H1 (cell line): Measurements from ENCODE around the gene TACR2. TPM values are rescaled to one million over a fixed set of nuclear protein-coding genes. Genes with fewer than 3 reads are reported as not detected.

Experiments
- CTCF ChIA-PET: fragments of 300-600 bp; sonication (Branson Sonifier 250); formaldehyde crosslinking; loops from one replicate; lab custom pipeline; 2021; ENCODE audit not compliant: partially characterized antibody; lab: Charles Lee
- POLR2A ChIA-PET: fragments of 300-600 bp; sonication (Branson Sonifier 250); formaldehyde crosslinking; loops from one replicate; lab custom pipeline; 2021; ENCODE audit warnings: inconsistent platforms; ENCODE audit not compliant: partially characterized antibody; lab: Charles Lee
- DNase-seq, 2 experiments: peaks; one replicate each; pipeline versions ENCODE4 v3.0.0 to v3.0.0-alpha.2; 2010 to 2022; ENCODE audit warnings: low spot score in 2 of 2, low read depth in 1 of 2, mixed read lengths in 1 of 2
- FAIRE-seq: peaks from 2 replicates; lab custom pipeline; 2011; peaks lifted over from hg19 to GRCh38; lab: Jason Lieb, UNC
- H2AFZ ChIP-seq: 2 replicates; pipeline ENCODE4 v1.8.1; 2012; ENCODE audit warnings: low read length, inconsistent platforms
- H2AK5ac ChIP-seq: 2 replicates; pipeline ENCODE4 v1.6.1; 2013; ENCODE audit warnings: low read depth, low read length
- H2BK120ac ChIP-seq: replicated peaks from 2 replicates; pipeline ENCODE3; 2013; ENCODE audit warnings: low read depth, low read length, inconsistent platforms
- H2BK12ac ChIP-seq: 2 replicates; pipeline ENCODE4 v1.6.1; 2013; ENCODE audit warnings: low read depth, low read length
- H2BK15ac ChIP-seq: 2 replicates; pipeline ENCODE4 v1.6.1; 2013; ENCODE audit warnings: low read length
- H2BK20ac ChIP-seq: 2 replicates; pipeline ENCODE4 v1.6.1; 2013; ENCODE audit warnings: low read length
- H2BK5ac ChIP-seq: 2 replicates; pipeline ENCODE4 v1.6.1; 2013; ENCODE audit warnings: low read depth, low read length
- H3K14ac ChIP-seq: 2 replicates; pipeline ENCODE4 v1.6.1; 2013; ENCODE audit warnings: inconsistent platforms; ENCODE audit not compliant: insufficient read length
- H3K18ac ChIP-seq: 2 replicates; pipeline ENCODE4 v1.6.1; 2013; ENCODE audit warnings: low read length; ENCODE audit errors: extremely low read depth
- H3K23ac ChIP-seq: 2 replicates; pipeline ENCODE4 v1.6.1; 2013; ENCODE audit warnings: inconsistent platforms; ENCODE audit not compliant: insufficient read length
- H3K23me2 ChIP-seq: 2 replicates; pipeline ENCODE4 v1.6.1; 2013; ENCODE audit warnings: low read depth, low read length
- H3K27ac ChIP-seq: 2 replicates; pipeline ENCODE4 v1.6.1; 2011; ENCODE audit warnings: low read depth, low read length, inconsistent platforms
- H3K27me3 ChIP-seq, 4 experiments: replicated peaks in 1 of 4; 1 replicate in 1 of 4; 2 replicates in 3 of 4; pipeline versions ENCODE4 v1.6.1 to v1.8.1; 2011 to 2013; ENCODE audit warnings: low read length in 3 of 4, mild to moderate bottlenecking in 3 of 4, inconsistent platforms in 2 of 4, mixed read lengths in 2 of 4, moderate library complexity in 1 of 4; ENCODE audit not compliant: control insufficient read depth in 3 of 4, insufficient read depth in 3 of 4; ENCODE audit errors: extremely low read depth in 1 of 4
- H3K36me3 ChIP-seq, 4 experiments: 2 replicates each; pipeline versions ENCODE4 v1.6.1 to v1.8.1; 2011 to 2013; ENCODE audit warnings: mild to moderate bottlenecking in 4 of 4, low read length in 3 of 4, moderate library complexity in 2 of 4, control low read depth in 1 of 4, inconsistent platforms in 1 of 4; ENCODE audit not compliant: insufficient read depth in 4 of 4, control insufficient read depth in 2 of 4
- H3K4ac ChIP-seq: replicated peaks from 2 replicates; pipeline ENCODE3; 2013; ENCODE audit warnings: low read length, low read depth, mixed read lengths, inconsistent platforms; ENCODE audit not compliant: insufficient read length
- H3K4me1 ChIP-seq, 4 experiments: replicated peaks in 1 of 4; 1 replicate in 1 of 4; 2 replicates in 3 of 4; pipeline versions ENCODE4 v1.6.1 to v1.8.1; 2011 to 2013; ENCODE audit warnings: low read length in 3 of 4, inconsistent platforms in 2 of 4, mixed read lengths in 1 of 4; ENCODE audit not compliant: insufficient read depth in 4 of 4, control insufficient read depth in 3 of 4
- H3K4me2 ChIP-seq, 2 experiments: 2 replicates each; pipeline versions ENCODE4 v1.6.1 to v1.8.1; 2011 to 2013; ENCODE audit warnings: low read depth in 2 of 2, low read length in 2 of 2, control low read depth in 1 of 2, inconsistent platforms in 1 of 2, mild to moderate bottlenecking in 1 of 2; ENCODE audit not compliant: insufficient read depth in 1 of 2
- H3K4me3 ChIP-seq, 4 experiments: fragments of 200-600, 300-600 bp in 1 of 4; sonication (generic), shearing (Covaris generic), sonication (Bioruptor Twin) in 1 of 4; 2 replicates each; pipeline versions ENCODE4 v1.5.1 to v1.8.1; 2011 to 2016; ENCODE audit warnings: low read length in 4 of 4, low read depth in 3 of 4, control low read depth in 2 of 4, inconsistent platforms in 2 of 4, mild to moderate bottlenecking in 2 of 4, mixed read lengths in 1 of 4, moderate library complexity in 1 of 4; ENCODE audit not compliant: insufficient read depth in 2 of 4; ENCODE audit errors: extremely low read depth in 1 of 4
- H3K56ac ChIP-seq: replicated peaks from 2 replicates; pipeline ENCODE3; 2013; ENCODE audit warnings: low read depth, mild to moderate bottlenecking, mixed read lengths, low read length, inconsistent platforms; ENCODE audit not compliant: insufficient read length
- H3K79me1 ChIP-seq: 2 replicates; pipeline ENCODE4 v1.6.1; 2013; ENCODE audit warnings: low read depth, low read length, control low read depth
- H3K79me2 ChIP-seq, 2 experiments: 2 replicates each; pipeline versions ENCODE4 v1.6.1 to v1.8.1; 2012 to 2013; ENCODE audit warnings: low read length in 2 of 2, mild to moderate bottlenecking in 2 of 2, inconsistent platforms in 1 of 2; ENCODE audit not compliant: insufficient read depth in 2 of 2, control insufficient read depth in 1 of 2
- H3K9ac ChIP-seq, 4 experiments: replicated peaks in 1 of 4; 1 replicate in 1 of 4; 2 replicates in 3 of 4; pipeline versions ENCODE4 v1.6.1 to v1.8.1; 2011 to 2013; ENCODE audit warnings: low read depth in 3 of 4, low read length in 3 of 4, control low read depth in 2 of 4, mild to moderate bottlenecking in 2 of 4, moderate library complexity in 2 of 4, inconsistent platforms in 1 of 4; ENCODE audit errors: extremely low read depth in 1 of 4
- H3K9me3 ChIP-seq, 2 experiments: 2 replicates each; pipeline versions ENCODE4 v1.6.1 to v1.8.1; 2012 to 2013; ENCODE audit warnings: mild to moderate bottlenecking in 2 of 2, moderate library complexity in 2 of 2, control low read depth in 1 of 2, inconsistent platforms in 1 of 2, low read depth in 1 of 2, low read length in 1 of 2, mixed read lengths in 1 of 2; ENCODE audit not compliant: insufficient read depth in 2 of 2
- H4K20me1 ChIP-seq, 2 experiments: replicated peaks in 1 of 2; 2 replicates each; pipeline versions ENCODE3 to v1.8.1; 2011 to 2013; ENCODE audit warnings: inconsistent platforms in 2 of 2, low read length in 2 of 2, mild to moderate bottlenecking in 1 of 2; ENCODE audit not compliant: insufficient read depth in 2 of 2, control insufficient read depth in 1 of 2
- H4K5ac ChIP-seq: 2 replicates; pipeline ENCODE4 v1.6.1; 2013; ENCODE audit warnings: low read length, low read depth, mixed read lengths, inconsistent platforms; ENCODE audit not compliant: insufficient read length
- H4K8ac ChIP-seq: 2 replicates; pipeline ENCODE4 v1.8.0; 2013; ENCODE audit warnings: mild to moderate bottlenecking, moderate library complexity, low read length, inconsistent platforms; ENCODE audit not compliant: insufficient read depth; ENCODE audit errors: extremely low read depth
- H4K91ac ChIP-seq: replicated peaks from 2 replicates; pipeline ENCODE3; 2013; ENCODE audit warnings: low read length, mixed read lengths, inconsistent platforms; ENCODE audit not compliant: insufficient read length
- ASH2L ChIP-seq: fragments of 200-600, 300-600 bp; sonication (generic); IDR thresholded peaks from one replicate; pipeline ENCODE4 v1.7.1; 2017; ENCODE audit warnings: low read length
- BRCA1 ChIP-seq: IDR thresholded peaks from 2 replicates; pipeline ENCODE4 v1.6.1; 2012; ENCODE audit warnings: low read depth, low read length, improper control_type of control experiment
- CHD2 ChIP-seq: IDR thresholded peaks from 2 replicates; pipeline ENCODE4 v1.6.1; 2012; ENCODE audit warnings: low read length, improper control_type of control experiment
- EGR1 ChIP-seq: IDR thresholded peaks from 2 replicates; pipeline ENCODE4 v1.6.1; 2011; ENCODE audit warnings: low read depth, low read length, borderline replicate concordance
- GABPA ChIP-seq: IDR thresholded peaks from 2 replicates; pipeline ENCODE4 v1.6.1; 2011; ENCODE audit warnings: mild to moderate bottlenecking, low read length, moderate library complexity, borderline replicate concordance; ENCODE audit not compliant: insufficient read depth
- KDM1A ChIP-seq: fragments of 200-600, 300-600 bp; sonication (generic); IDR thresholded peaks from 2 replicates; pipeline ENCODE4 v1.7.1; 2016; ENCODE audit warnings: mild to moderate bottlenecking, low read length, borderline replicate concordance
- KDM4A ChIP-seq: IDR thresholded peaks from one replicate; pipeline ENCODE4 v1.7.1; 2012; ENCODE audit warnings: low read depth, mild to moderate bottlenecking, moderate library complexity, low read length, inconsistent platforms; ENCODE audit not compliant: severe bottlenecking
- NANOG ChIP-seq: IDR thresholded peaks from 2 replicates; pipeline ENCODE4 v1.6.1; 2011; ENCODE audit warnings: low read length, low read depth, mild to moderate bottlenecking, inconsistent platforms; ENCODE audit not compliant: insufficient read depth, poor library complexity, severe bottlenecking
- POU5F1 ChIP-seq: IDR thresholded peaks from 2 replicates; pipeline ENCODE4 v1.6.1; 2011; ENCODE audit warnings: low read depth, mild to moderate bottlenecking, low read length, moderate library complexity
- RFX5 ChIP-seq: IDR thresholded peaks from 2 replicates; pipeline ENCODE4 v1.6.1; 2011; ENCODE audit warnings: low read depth, low read length, improper control_type of control experiment, borderline replicate concordance
- RXRA ChIP-seq: IDR thresholded peaks from 2 replicates; pipeline ENCODE4 v1.6.1; 2011; ENCODE audit warnings: low read depth, mild to moderate bottlenecking, low read length, moderate library complexity; ENCODE audit not compliant: insufficient read depth
- SP4 ChIP-seq: IDR thresholded peaks from 2 replicates; pipeline ENCODE4 v1.6.1; 2012; ENCODE audit warnings: low read length, inconsistent platforms
- TAF1 ChIP-seq: IDR thresholded peaks from 2 replicates; pipeline ENCODE4 v1.6.1; 2011; ENCODE audit warnings: mild to moderate bottlenecking, low read depth, low read length
- YY1 ChIP-seq: IDR thresholded peaks from 2 replicates; pipeline ENCODE4 v1.6.1; 2011; ENCODE audit warnings: low read depth, mild to moderate bottlenecking, low read length
- WGBS, 2 experiments: shearing (Covaris generic) in 1 of 2; methylation state at CpG; one replicate each; pipeline versions ENCODE4 v1.1.6 to v1.1.7; 2013 to 2015; ENCODE audit warnings: low lambda C conversion rate in 2 of 2, mixed read lengths in 2 of 2, inconsistent platforms in 1 of 2, low coverage in 1 of 2, missing lambda C conversion rate in 1 of 2; ENCODE audit not compliant: insufficient replicate concordance in 2 of 2, insufficient coverage in 1 of 2, insufficient read length in 1 of 2; ENCODE audit errors: extremely low coverage in 1 of 2, missing lambda C conversion rate in 1 of 2; 5-methylcytosine and 5-hydroxymethylcytosine counted together
- polyA plus RNA-seq, 7 experiments: library from polyadenylated mRNA; depleted of rRNA in 3 of 7; stranded (reverse) in 5 of 7; unstranded in 2 of 7; fragments of >200 nt in 5 of 7; fragments of 200-250 nt in 2 of 7; gene quantifications; 1 replicate in 5 of 7; 2 replicates in 1 of 7; 4 replicates in 1 of 7; pipeline versions ENCODE4 v1.2.1 to v1.2.3, GENCODE V29; 2011 to 2013; ENCODE audit warnings: missing spikeins in 2 of 7, mixed read lengths in 2 of 7
- total RNA-seq: library from RNA; stranded (reverse); fragmentation: NEBNext Ultra II Directional; extraction: Animal tissue kit (Norgen Biotek cat#: 25700); gene quantifications from 2 replicates; pipeline ENCODE4 v1.2.1, GENCODE V29; 2021

TACR2 gene
- total and polyA plus RNA-seq, 2 of the 8 experiments (the other 6 are each of a cell fraction or from before 2014, with no cell fraction given), result 0.06 TPM; not detected in 1

- no peak overlapping the region for H3K4ac ChIP-seq
- H2BK5ac ChIP-seq, result no peak overlapping the region
- H3K23me2 ChIP-seq, result no peaks in the 10 kb centered on the region
- H4K5ac ChIP-seq, result no peak overlapping the region
- FAIRE-seq (no peak), DNase-seq (no peak)
- H3K27me3 ChIP-seq, result no peaks in the 10 kb centered on the region
- no peak overlapping the region for H2AFZ ChIP-seq
- H3K56ac ChIP-seq, result no peak overlapping the region
- no peaks in the 10 kb centered on the region for H3K36me3 ChIP-seq
- POLR2A ChIA-PET, result interaction anchor here (0.7 kb wide), 2 partner anchors 12 to 13 kb away, joined by 3 read pairs; no protein-coding TSS in a partner anchor
- no peak overlapping the region for H3K9ac ChIP-seq
- H2BK120ac ChIP-seq, result no peak overlapping the region
- no peak overlapping the region for H3K18ac ChIP-seq
- H4K8ac ChIP-seq, result no peak overlapping the region
- WGBS, 2 experiments, result 86% methylated on average over 9 of the region's 9 CpGs; no CpG with 5 or more reads in 1 of the 2 experiments
- no peak overlapping the region for H3K14ac ChIP-seq
- H2BK12ac ChIP-seq, result no peak overlapping the region
- H3K4me3 ChIP-seq, result no peak overlapping the region
- no peaks in the 10 kb centered on the region for H3K9me3 ChIP-seq
- no peak overlapping the region for H3K27ac ChIP-seq
- H3K23ac ChIP-seq, result no peak overlapping the region
- no peak overlapping the region for H2AK5ac ChIP-seq
- peaks cover 0 to 5% (median 0%) of the 10 kb centered on the region in 4 experiments; a peak in 3 of 7 replicates for H3K4me1 ChIP-seq
- CTCF ChIA-PET, result interaction anchor here (0.7 to 9.5 kb wide), 10 partner anchors 16 to 172 kb away, joined by 3 to 92 read pairs (median 4); partner anchors contain the start of gene TSPAN15
- H2BK20ac ChIP-seq, result no peak overlapping the region
- H3K79me2 ChIP-seq, result no peaks in the 10 kb centered on the region
- no peak overlapping the region for H2BK15ac ChIP-seq
- H3K79me1 ChIP-seq, result no peaks in the 10 kb centered on the region
- no peak overlapping the region for H3K4me2 ChIP-seq
- H4K91ac ChIP-seq, result no peak overlapping the region
- H4K20me1 ChIP-seq, result no peaks in the 10 kb centered on the region
- TF ChIP-seq EGR1 (no peak), NANOG (no peak), CHD2 (no peak), KDM4A (no peak), BRCA1 (no peak), KDM1A (no peak), TAF1 (no peak), RXRA (no peak), GABPA (no peak), RFX5 (no peak), ASH2L (no peak), POU5F1 (no peak), SP4 (no peak), YY1 (no peak)
Measured at GRCh38 chr10:69465457-69466157, 48.9 kb upstream of the TACR2 start.
